Measurements from ENCODE around the gene SPRED3.
"Not testable (repeated sequence)": the region's sequence is repeated elsewhere in the genome, so short reads cannot be mapped to it uniquely, and the experiment has no call there.

The SPRED3 gene

GRCh38 chr19:38422438-38422837, 33.9 kb downstream of the SPRED3 start:
- no peak for DNase-seq

DNA sequence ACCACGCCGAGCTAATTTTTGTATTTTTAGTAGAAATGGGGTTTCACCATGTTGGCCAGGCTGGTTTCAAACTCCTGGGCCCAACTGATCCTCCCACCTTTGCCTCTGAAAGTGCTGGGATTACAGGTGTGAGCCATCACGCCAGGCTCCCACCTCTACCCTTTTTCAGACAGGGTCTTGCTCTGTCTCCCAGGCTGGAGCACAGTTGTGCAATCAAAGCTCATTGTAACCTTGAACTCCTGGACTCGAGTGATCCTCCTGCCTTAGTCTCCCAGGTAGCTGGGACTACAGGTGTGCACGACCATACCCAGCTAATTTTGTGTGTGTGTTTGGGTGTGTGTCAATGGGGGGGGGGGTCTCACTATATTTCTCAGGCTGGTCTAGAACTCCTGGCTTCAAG, 35.8 kb downstream of the SPRED3 start:
- DNase-seq: no peak

DNA sequence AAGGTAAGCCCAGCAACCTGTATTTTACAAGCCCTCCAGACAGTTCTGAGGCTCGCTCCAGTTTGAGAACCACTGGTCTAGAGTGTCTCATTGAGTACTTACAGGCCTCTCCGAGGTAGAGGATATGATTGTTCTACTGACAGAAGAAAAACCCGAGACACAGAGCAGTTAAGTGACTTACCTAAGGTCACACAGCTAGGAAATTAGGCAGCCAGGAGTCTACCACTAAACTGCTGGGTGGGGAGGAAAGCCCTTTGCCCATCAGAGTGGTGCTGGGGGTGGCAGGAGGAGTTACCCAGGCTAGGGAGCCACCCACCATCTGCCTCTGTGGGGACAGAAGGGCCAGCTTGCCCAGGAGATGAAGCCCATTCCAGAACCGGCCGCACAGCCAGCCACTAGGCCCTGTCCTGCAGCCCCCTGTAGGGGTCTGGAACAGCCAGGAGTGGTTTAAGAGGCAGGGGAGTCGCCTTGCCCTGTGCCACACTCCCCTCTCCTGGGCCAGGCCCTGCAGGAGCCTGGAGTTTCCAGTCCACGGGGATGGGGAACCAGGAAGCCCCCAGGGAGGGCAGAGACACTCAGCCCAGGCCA, 36.8 kb downstream of the SPRED3 start:
- no peak for DNase-seq

DNA sequence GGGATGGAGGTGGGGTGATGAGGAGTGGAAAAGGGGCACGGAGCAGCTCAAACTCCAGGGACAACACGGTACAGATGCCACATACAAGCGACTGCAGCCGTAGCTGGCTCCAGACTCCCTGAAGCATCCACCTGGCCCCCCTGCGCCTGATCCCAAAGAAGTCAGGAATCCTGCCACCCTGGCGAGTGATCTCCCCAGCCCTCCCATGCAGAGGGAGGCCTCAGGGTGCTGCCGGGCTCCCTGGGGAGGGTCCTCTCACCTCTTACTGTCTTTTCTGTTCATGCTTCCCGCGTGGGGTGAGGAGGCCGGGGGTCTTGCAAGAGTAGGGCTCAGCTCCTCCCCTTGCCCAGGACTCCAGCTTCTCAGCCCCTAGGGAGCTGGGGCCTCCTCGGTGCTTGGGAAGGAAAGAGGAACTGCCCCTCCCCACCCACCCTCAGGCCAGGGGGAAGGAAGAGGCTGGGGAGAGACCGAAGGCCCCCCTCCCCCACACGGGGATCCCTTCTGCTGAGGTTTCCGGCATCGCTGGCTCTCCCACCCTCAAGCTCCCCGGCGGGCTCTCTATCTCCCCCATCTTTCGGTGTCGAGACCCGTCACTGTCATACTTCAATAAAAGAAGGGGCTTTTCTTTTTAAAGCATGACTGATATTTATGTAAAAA, 37.4 kb downstream of the SPRED3 start, which contains the start of gene RASGRP4:
Gene RASGRP4, minus strand, starts transcription at position 410 of the 657 bp plus-strand sequence. Its CDS starts 128 bp downstream, at position 282.
- DNase-seq: no peak

DNA sequence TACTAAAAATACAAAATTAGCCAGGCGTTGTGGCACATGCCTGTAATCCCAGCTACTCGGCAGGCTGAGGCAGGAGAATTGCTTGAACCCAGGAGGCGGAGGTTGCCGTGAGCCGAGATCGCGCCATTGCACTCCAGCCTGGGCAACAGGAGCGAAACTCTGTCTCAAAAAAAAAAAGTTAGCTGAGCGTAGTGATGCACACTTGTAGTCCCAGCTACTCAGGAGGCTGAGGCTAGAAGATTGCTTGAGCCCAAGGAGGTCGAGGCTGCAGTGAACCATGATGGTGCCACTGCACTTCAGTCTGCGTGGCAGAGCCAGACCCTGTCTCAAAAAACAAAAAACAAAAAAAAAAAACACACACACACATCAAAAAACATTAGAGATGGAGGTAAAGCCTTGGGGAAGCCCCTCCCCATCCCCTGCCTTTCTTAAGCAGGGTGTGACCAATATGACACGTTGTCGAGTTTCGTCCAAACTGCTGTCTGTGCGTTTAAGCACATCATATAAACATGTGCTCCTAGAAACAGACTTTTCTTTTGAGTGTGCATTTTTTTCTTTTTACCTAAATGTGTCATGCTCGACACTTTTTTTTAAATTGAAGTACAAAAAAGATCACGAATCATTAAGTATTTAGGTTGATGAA, 38.7 kb downstream of the SPRED3 start:
- not testable (repeated sequence) for DNase-seq

DNA sequence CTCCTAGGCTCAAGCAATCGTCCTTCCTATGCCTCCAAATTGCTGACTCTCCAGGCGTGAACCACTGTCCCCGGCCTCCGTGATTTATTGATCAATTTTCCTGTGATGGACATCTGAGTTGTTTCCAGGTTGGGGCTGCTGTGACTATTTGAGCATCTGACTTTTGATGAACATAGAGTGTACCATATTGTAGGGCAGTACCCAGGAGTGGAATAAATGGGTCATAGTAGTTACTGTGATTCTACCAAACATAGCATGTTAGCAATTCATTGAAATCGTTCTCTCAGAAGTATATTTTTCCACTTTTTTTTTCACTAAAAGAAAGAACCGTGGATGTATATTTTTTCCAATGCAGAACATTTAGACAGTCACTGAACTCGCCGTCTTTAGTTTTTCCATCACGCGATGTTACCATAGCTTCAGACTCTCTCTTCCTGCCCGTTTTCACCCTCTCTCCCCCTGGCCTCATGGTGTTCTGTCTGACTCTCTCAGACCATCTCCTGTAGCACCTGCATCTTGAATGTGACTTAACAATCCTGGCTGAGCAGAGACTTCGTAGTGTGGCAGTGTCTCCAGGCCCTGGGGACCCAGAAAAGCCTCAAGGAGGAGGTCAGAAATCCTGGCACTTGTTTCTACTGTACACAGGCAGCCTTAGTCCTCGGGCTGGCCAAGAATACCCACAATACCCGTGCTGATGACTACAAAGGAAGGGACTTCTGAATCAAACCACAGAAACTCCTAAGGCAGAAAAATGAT, 40.7 kb downstream of the SPRED3 start:
- DNase-seq: no peak

DNA sequence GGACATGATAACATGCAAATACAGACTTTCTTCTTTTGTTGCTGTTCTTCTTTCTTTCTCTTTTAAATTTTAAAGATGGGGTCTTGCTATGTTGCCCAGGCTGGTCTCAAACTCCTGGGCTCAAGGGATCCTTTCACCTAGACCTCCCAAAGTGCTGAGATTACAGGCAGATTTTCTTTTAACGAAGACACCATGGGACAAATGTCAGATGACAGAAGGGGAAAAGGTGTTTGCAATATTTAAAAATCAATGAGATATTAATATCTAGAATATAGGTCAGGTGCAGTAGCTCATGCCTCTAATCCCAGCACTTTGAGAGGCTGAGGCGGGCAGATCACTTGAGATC, 41.3 kb downstream of the SPRED3 start:
- DNase-seq: no peak

GRCh38 chr19:38430931-38431330, 42.4 kb downstream of the SPRED3 start:
- no peak for DNase-seq

GRCh38 chr19:38433268-38433733, 44.8 kb downstream of the SPRED3 start, which contains the start of gene RYR1:
RYR1 (plus strand) TSS chr19:38433691; CDS start chr19:38433830, 139 bp downstream.
- no peak for DNase-seq

GRCh38 chr19:38434549-38435051, 46.1 kb downstream of the SPRED3 start:
- no peak for DNase-seq

- DNase-seq: no peak
Measured at GRCh38 chr19:38437295-38437694, 48.8 kb downstream of the SPRED3 start.

GRCh38 chr19:38437917-38438316, 49.4 kb downstream of the SPRED3 start:
- no peak for DNase-seq

DNA sequence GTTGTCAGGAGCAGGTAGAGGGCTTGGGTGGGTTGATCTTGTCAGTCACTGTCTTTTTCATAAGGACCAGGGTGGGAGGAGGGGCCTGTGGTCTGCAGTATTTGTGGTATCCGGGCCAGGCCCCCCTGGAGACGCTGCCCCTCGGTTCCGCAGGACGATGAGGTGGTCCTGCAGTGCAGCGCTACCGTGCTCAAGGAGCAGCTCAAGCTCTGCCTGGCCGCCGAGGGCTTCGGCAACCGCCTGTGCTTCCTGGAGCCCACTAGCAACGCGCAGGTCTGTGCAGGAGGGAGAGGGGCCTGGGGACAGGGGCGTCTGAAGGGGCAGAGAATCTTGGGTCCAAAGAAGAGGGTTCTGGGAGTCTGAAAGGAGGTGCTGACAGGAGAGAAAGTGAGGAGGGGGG, 52.1 kb downstream of the SPRED3 start:
- no peak for DNase-seq

DNA sequence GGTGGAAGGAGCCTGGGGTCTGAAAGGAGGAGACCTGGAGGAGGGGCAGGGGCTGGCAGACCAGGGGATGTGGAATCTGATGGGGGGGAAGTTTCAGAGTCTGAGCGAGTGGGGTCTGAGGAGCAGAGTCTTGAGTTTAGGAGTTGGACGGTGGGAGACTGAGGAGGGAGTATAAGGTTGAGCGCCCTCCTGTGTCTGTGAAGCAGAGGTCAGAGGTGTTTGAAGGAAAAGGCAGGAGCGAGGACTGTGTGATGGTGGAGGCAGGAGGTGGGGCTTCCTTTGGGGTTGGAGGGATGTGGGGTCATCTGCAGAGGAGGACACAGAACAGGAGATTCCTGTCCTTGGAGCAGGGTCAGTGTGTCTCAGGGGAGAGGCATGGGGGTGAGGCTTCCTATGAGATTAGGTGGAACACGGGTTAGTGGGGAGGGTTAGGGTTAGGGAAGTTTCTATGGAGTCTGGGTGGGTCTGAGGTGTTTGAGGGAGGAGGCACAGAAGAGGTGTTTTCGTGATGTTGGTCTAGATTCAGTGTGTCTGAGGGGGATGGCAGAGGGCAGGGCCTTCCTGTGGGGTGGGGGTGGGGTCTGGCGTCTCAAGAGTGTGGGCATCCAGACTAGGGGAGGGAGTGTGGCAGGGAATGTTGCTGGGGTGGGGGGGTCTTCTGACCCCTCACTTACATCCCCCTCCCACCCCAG, 53.3 kb downstream of the SPRED3 start:
- no peak for DNase-seq

GRCh38 chr19:38442736-38443135, 54.2 kb downstream of the SPRED3 start:
- no peak for DNase-seq

- no peak for DNase-seq
Measured at GRCh38 chr19:38443458-38443999, 55.0 kb downstream of the SPRED3 start.

DNA sequence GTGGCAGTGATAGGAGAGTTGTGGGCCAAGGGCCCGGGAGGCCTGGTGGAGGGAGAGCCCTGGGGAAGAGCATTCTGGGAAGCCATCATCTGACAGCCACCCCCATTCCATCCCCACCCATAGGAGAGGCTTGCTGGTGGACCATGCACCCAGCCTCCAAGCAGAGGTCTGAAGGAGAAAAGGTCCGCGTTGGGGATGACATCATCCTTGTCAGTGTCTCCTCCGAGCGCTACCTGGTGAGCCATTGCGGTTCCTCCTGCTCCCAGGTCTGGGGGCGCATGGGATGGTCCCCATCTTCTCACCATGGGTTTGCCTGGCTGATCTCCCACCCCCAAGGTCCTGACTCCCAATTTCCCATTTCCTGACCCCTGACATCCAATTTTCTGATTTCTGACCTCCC, 55.5 kb downstream of the SPRED3 start:
- no peak for DNase-seq

- no peak for DNase-seq
Measured at GRCh38 chr19:38445362-38445761, 56.9 kb downstream of the SPRED3 start.

- no peak for DNase-seq
Measured at GRCh38 chr19:38448225-38448624, 59.7 kb downstream of the SPRED3 start.
